AG10803 (cell line): ENCODE results near the gene SNTG2.
"Not testable (repeated sequence)": the region's sequence is repeated elsewhere in the genome, so short reads cannot be mapped to it uniquely, and the experiment has no call there.

Source experiments
- DNase-seq: peaks from one replicate; pipeline ENCODE4 v3.0.0; 2010; ENCODE audit warnings: low read depth
- H3K4me3 ChIP-seq: 2 replicates; pipeline ENCODE4 v1.5.1; 2011; ENCODE audit warnings: mild to moderate bottlenecking, low read length, control low read depth
- TF ChIP-seq, protein P1 (sequence below): conservative IDR thresholded peaks from 2 replicates; pipeline ENCODE4 v1.5.1; 2011; ENCODE audit warnings: mild to moderate bottlenecking, low read length, control low read depth, inconsistent platforms

SNTG2 gene

DNA sequence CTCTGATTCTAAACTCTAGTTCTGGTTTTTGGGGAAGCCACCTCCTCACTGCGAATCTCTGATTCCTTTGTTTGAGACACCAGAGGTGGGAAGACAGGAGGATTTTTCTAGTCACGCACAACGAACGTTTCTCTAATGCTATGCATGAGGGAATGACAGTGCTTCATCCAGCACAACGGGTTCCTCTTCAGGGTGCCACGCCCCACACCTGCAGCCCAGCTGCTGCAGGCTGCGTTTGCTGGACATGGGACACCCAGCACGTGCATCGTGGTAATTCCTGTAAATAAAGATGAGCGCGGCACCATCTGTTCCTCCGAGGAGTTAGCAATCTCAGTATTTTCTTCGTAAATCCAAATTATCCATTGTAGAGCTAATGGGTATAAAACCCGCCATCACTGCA is 425.1 kb downstream of the SNTG2 start:
- no peak overlapping the region for H3K4me3 ChIP-seq
- TF ChIP-seq, protein P1, sequence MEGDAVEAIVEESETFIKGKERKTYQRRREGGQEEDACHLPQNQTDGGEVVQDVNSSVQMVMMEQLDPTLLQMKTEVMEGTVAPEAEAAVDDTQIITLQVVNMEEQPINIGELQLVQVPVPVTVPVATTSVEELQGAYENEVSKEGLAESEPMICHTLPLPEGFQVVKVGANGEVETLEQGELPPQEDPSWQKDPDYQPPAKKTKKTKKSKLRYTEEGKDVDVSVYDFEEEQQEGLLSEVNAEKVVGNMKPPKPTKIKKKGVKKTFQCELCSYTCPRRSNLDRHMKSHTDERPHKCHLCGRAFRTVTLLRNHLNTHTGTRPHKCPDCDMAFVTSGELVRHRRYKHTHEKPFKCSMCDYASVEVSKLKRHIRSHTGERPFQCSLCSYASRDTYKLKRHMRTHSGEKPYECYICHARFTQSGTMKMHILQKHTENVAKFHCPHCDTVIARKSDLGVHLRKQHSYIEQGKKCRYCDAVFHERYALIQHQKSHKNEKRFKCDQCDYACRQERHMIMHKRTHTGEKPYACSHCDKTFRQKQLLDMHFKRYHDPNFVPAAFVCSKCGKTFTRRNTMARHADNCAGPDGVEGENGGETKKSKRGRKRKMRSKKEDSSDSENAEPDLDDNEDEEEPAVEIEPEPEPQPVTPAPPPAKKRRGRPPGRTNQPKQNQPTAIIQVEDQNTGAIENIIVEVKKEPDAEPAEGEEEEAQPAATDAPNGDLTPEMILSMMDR: no peak
- DNase-seq: no peak

DNA sequence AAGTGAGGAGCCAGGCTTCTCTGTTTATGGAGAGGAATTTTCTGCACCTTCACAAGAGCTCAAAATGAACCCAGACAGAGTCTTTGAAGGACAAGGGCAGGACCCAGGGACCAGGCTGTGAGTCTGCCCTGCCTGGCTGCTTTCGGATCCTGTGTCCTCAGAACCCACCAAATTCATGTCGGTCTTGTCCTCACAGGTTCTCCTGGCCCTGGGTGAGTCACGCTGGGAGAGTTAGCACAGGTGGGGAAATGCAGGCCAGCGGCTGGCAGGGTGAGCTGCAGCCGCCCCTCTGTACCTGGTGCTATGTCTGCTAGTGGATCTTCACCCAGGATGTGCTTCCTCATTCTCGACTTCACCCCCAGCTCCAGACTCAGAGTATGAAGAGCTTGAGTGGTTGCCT is 426.8 kb downstream of the SNTG2 start:
- TF ChIP-seq, protein P1: no peak
- DNase-seq: no peak
- no peak overlapping the region for H3K4me3 ChIP-seq

DNA sequence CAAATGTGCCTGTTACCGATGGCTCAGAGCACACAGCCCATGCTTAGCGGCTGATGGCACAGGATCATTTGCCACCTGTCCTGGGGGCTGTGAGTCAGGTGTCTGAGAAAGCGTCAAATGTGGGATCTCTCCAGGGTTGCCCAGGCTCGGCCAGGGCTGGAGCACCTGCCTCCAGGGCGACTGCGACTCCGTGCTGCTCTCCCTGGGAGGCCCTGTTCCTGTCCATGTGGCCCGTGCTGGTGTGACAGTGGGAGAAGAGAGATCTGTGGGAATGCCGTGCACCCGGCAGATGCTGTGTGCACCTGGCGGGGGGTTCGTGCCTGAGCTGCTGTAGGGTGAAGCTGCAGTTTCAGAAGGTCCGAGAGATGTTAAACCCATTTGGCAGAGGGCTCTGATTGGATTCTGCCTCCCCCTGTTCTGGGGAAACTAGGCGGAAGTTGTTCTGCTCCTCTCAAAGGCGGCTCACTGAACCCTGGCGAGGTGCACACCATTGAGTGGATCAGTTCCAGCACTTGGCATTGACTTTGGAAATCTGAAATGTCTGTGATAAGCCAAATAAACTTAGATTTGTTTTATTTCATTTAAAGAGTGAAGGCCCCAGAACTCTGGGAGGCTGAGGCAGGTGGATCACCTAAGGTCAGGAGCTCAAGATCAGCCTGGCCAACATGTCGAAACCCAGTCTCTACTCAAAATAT is 428.0 kb downstream of the SNTG2 start:
- no peak overlapping the region for H3K4me3 ChIP-seq
- no peak for DNase-seq
- TF ChIP-seq, protein P1: no peak

DNA sequence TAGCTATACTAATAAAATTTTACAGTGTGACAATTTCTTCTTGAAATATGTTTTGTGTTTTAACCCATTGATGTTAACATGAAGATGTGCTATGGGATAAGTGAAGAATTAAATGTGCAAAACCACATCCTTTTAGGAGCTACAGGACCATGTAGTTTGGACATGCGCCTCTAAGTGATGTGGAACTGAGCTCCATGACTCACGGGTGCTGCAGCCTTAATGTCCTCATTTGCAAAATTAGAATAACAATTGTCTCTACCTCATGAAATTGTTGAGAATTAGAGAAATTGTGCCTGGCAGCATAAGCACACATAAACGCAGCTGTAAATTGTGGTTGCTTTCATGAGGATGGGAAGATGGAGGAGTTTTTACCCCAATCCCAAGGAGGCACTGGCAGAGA is 431.0 kb downstream of the SNTG2 start:
- DNase-seq: no peak
- no peak overlapping the region for H3K4me3 ChIP-seq
- TF ChIP-seq, protein P1: no peak

DNA sequence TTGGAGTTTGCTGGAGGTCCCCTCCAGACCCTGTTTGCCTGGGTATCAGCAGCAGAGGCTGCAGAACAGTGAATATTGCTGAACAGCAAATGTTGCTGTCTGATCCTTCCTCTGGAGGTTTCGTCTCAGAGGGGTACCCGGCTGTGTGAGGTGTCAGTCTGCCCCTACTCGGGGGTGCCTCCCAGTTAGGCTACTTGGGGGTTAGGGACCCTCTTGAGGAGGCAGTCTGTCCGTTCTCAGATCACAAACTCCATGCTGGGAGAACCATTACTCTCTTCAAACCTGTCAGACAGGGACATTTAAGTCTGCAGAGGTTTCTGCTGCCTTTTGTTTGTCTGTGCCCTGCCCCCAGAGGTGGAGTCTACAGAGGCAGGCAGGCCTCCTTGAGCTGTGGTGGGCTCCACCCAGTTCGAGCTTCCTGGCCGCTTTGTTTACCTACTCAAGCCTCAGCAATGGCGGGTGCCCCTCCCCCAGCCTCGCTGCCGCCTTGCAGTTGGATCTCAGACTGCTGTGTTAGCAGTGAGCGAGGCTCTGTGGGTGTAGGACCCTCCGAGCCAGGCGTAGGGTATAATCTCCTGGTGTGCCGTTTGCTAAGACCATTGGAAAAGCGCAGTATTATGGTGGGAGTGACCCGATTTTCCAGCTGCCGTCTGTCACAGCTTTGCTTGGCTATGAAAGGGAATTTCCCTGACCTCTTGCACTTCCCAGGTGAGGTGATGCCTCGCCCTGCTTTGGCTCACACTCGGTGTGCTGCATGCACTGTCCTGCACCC is 437.5 kb downstream of the SNTG2 start:
- not testable (repeated sequence) for DNase-seq

DNA sequence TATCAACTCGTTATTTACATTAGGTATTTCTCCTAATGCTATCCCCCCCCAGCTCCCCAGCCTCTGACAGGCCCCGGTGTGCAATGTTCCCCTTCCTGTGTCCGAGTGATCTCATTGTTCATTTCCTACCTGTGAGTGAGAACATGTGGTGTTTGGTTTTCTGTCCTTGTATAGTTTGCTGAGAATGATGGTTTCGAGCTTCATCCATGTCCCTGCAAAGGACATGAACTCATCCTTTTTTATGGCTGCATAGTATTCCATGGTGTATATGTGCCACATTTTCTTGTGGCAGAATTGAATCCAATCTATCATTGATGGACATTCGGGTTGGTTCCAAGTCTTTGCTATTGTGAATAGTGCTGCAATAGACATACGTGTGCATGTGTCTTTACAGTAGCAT is 439.5 kb downstream of the SNTG2 start:
- H3K4me3 ChIP-seq: not testable (repeated sequence)

More for the DNA sequence above, 437.5 kb downstream of the SNTG2 start:
- not testable (repeated sequence) for H3K4me3 ChIP-seq

DNA sequence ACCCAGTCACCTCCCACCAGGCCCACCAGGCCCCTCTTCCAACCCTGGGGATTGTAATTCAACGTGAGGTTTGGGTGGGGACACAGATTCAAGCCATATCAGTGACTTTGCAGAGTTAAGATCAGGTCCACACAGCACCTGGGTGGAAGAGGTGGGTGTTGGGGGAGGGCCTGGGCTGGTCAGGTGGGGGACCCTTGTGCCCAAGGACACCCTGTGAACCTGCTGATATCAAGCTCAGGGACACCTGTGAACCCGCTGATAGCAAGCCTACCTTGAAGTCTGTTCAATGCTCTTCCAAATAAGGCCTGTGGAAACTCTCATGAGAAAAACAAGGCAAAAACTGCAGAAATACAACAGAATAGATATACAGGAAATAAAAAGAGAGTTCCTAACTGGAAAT is 442.7 kb downstream of the SNTG2 start:
- no peak overlapping the region for H3K4me3 ChIP-seq
- TF ChIP-seq, protein P1: no peak
- DNase-seq: no peak

More for the DNA sequence above, 439.5 kb downstream of the SNTG2 start:
- DNase-seq: not testable (repeated sequence)

DNA sequence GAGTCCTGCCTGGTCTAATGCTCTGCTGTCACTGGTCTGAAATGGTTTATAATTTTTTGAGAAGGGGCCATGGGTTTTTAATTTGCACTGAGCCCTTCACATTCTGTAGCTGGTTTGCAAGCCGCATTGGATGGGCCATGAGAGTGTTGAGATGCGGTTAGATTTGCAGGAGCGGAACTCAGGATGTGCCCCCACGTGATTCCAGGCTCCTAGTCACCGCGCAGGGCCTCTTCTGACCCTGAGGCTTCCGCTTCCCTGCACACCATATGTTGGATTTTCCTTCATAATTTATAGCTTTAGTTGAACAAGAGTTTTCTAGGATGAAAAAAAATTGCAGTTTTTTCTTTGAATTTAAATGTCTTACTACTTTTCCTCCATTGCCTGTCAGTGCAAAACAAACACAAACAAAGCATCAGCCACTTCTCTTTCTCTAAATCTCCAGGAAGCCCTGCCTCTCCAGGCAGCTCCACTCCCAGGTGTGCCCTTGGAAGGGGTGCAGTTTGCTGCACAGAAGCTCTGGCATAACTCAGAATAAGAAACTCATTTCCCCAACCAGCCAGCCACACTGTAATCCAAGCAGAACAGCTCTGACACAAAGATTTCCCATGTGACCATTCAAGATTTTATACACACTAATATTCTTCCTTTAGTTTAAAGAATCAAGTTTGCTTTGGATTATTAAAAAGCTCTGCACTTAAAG is 444.2 kb downstream of the SNTG2 start:
- no peak overlapping the region for H3K4me3 ChIP-seq
- no peak for DNase-seq
- TF ChIP-seq, protein P1: no peak
